ENCODE data around the gene C1orf21. TPM values are rescaled to one million over a fixed set of nuclear protein-coding genes. Genes with fewer than 3 reads are reported as not detected.

Gene C1orf21
- polyA plus RNA-seq, 1 donor (not counting 4 experiments of a cell fraction or from before 2014, with no cell fraction given): 44.3 TPM

DNA sequence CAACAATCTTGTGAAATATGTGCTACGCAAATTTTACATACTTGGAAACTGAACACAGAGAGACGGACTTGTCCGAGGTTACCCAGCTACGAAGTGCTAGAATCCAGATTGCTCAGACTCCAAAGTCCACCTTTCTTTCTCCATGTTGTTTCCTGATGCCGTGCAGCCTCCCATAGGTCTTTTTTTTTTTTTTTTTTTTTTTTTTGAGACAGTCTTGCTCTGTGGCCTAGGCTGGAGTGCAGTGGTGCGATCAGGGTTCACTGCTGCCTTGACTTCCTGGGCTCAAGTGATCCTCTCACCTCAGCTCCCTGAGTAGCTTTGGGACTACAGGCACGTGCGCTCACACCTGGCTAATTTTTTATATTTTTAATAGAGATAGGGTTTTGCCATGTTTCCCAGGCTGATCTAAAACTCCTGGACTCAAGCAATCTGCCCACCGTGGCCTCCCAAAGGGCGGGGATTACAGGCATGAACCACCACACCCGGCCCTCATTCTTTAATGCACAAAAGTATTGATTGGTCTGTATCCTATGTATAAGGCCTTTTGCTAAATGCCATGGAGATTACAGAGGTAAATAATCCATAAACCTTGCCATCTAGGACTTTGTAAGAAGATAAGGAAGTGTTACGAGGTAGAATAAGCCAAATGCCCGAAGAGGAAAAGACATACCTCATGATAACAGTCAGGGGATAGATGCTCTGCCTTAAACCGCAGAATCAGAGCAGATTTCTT lies 92.8 kb downstream of the C1orf21 start:
- H2AFZ ChIP-seq (ENCODE audit: control insufficient read depth, low read length): no peak overlapping the region
- peaks cover 2 to 7% of the 10 kb centered on the region in 2 experiments for H3K36me3 ChIP-seq (ENCODE audit: control insufficient read depth in 2 of 2, extremely low read depth in 1 of 2, insufficient read depth in 2 of 2, low read length in 2 of 2)
- no peak overlapping the region for H3K4me3 ChIP-seq (ENCODE audit: control insufficient read depth in 2 of 3, extremely low read depth in 1 of 3, insufficient read depth in 2 of 3, low read depth in 1 of 3, low read length in 3 of 3)
- H3K27ac ChIP-seq (ENCODE audit: control insufficient read depth, insufficient read depth, low read length): no peak overlapping the region
- H3K4me2 ChIP-seq (ENCODE audit: control insufficient read depth, extremely low read depth, insufficient read depth, low read depth, low read length): no peak overlapping the region
- H3K27me3 ChIP-seq (ENCODE audit: control insufficient read depth, extremely low read depth, insufficient read depth, low read length): no peaks in the 10 kb centered on the region
- peaks cover 3% of the 10 kb centered on the region for H3K4me1 ChIP-seq (ENCODE audit: control insufficient read depth, extremely low read depth, insufficient read depth, low read length)
- H3K9ac ChIP-seq (ENCODE audit: control insufficient read depth, extremely low read depth, insufficient read depth, low read length): no peak overlapping the region
- no peaks in the 10 kb centered on the region for H4K20me1 ChIP-seq (ENCODE audit: control insufficient read depth, extremely low read depth, insufficient read depth, low read length)
- H3K9me3 ChIP-seq (ENCODE audit: control insufficient read depth, low read depth, low read length): peaks cover 6% of the 10 kb centered on the region
- H3K79me2 ChIP-seq (ENCODE audit: control insufficient read depth, insufficient read depth, low read length): peaks cover 8% of the 10 kb centered on the region
- H3K9me1 ChIP-seq (ENCODE audit: control insufficient read depth, extremely low read depth, insufficient read depth, low read length): no peaks in the 10 kb centered on the region
- dilution Hi-C loops (cut with MboI; ENCODE audit: extremely low pct_ligation_motif_present, low sequenced_read_pairs): no loop called here
- FAIRE-seq: no peak
- no peak for DNase-seq (ENCODE audit: low read depth, low spot score)
- TF ChIP-seq, protein P1, sequence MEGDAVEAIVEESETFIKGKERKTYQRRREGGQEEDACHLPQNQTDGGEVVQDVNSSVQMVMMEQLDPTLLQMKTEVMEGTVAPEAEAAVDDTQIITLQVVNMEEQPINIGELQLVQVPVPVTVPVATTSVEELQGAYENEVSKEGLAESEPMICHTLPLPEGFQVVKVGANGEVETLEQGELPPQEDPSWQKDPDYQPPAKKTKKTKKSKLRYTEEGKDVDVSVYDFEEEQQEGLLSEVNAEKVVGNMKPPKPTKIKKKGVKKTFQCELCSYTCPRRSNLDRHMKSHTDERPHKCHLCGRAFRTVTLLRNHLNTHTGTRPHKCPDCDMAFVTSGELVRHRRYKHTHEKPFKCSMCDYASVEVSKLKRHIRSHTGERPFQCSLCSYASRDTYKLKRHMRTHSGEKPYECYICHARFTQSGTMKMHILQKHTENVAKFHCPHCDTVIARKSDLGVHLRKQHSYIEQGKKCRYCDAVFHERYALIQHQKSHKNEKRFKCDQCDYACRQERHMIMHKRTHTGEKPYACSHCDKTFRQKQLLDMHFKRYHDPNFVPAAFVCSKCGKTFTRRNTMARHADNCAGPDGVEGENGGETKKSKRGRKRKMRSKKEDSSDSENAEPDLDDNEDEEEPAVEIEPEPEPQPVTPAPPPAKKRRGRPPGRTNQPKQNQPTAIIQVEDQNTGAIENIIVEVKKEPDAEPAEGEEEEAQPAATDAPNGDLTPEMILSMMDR (optimal IDR thresholded peaks at IDR 0.05 in 1 of 3, IDR thresholded peaks at IDR 0.05 in 1 of 3, conservative IDR thresholded peaks at IDR 0.05 in 1 of 3; ENCODE audit: extremely low read depth in 1 of 3, insufficient read depth in 2 of 3, low read length in 3 of 3): no peak
- no peak for TF ChIP-seq EZH2 (IDR thresholded peaks at IDR 0.05; ENCODE audit: low read length)

DNA sequence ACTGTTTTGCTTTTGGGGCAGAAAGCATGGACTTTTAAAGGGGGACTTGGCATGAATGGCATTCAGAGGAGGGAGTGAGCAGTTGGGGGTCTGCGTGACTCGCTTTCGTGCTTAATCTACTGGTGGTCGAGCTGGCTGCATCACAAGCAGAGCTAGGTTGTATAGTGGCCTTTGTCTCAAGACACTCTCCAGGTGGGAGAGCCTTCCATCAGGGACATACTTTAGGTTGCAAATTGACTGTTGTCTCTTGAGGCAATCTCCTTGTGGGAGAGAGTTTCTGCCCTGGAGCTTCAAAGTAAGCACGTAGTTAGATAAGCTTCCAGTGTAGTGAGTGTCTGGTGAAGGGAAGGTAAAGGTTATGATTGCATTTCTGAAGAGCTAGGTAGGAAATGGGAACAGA lies 93.9 kb downstream of the C1orf21 start:
- H4K20me1 ChIP-seq (ENCODE audit: control insufficient read depth, extremely low read depth, insufficient read depth, low read length): no peaks in the 10 kb centered on the region
- no peaks in the 10 kb centered on the region for H3K27me3 ChIP-seq (ENCODE audit: control insufficient read depth, extremely low read depth, insufficient read depth, low read length)
- no peaks in the 10 kb centered on the region for H3K9me1 ChIP-seq (ENCODE audit: control insufficient read depth, extremely low read depth, insufficient read depth, low read length)
- H3K79me2 ChIP-seq (ENCODE audit: control insufficient read depth, insufficient read depth, low read length): peaks cover 4% of the 10 kb centered on the region
- H3K4me2 ChIP-seq (ENCODE audit: control insufficient read depth, extremely low read depth, insufficient read depth, low read depth, low read length): no peak overlapping the region
- no peak overlapping the region for H3K4me3 ChIP-seq (ENCODE audit: control insufficient read depth in 2 of 3, extremely low read depth in 1 of 3, insufficient read depth in 2 of 3, low read depth in 1 of 3, low read length in 3 of 3)
- H3K4me1 ChIP-seq (ENCODE audit: control insufficient read depth, extremely low read depth, insufficient read depth, low read length): peaks cover 13% of the 10 kb centered on the region
- H3K36me3 ChIP-seq (ENCODE audit: control insufficient read depth in 2 of 2, extremely low read depth in 1 of 2, insufficient read depth in 2 of 2, low read length in 2 of 2): peaks cover 0 to 7% of the 10 kb centered on the region in 2 experiments
- dilution Hi-C loops (cut with MboI; ENCODE audit: extremely low pct_ligation_motif_present, low sequenced_read_pairs): no loop called here
- no peak overlapping the region for H3K27ac ChIP-seq (ENCODE audit: control insufficient read depth, insufficient read depth, low read length)
- H2AFZ ChIP-seq (ENCODE audit: control insufficient read depth, low read length): no peak overlapping the region
- DNase-seq (ENCODE audit: low read depth, low spot score) (no peak), FAIRE-seq (no peak)
- TF ChIP-seq, protein P1 (optimal IDR thresholded peaks at IDR 0.05 in 1 of 3, IDR thresholded peaks at IDR 0.05 in 1 of 3, conservative IDR thresholded peaks at IDR 0.05 in 1 of 3; ENCODE audit: extremely low read depth in 1 of 3, insufficient read depth in 2 of 3, low read length in 3 of 3): no peak
- TF ChIP-seq EZH2 (IDR thresholded peaks at IDR 0.05; ENCODE audit: low read length): no peak
- H3K9ac ChIP-seq (ENCODE audit: control insufficient read depth, extremely low read depth, insufficient read depth, low read length): no peak overlapping the region
- no peaks in the 10 kb centered on the region for H3K9me3 ChIP-seq (ENCODE audit: control insufficient read depth, low read depth, low read length)
